Measurements from ENCODE around the gene CD3G. TPM values are rescaled to one million over a fixed set of nuclear protein-coding genes. Genes with fewer than 3 reads are reported as not detected.

CD3G gene
- total RNA-seq, 1 experiment from 2014 or later: 0.15 TPM

GRCh38 chr11:118310271-118310670 lies 33.9 kb upstream of the CD3G start:
- ChIA-PET CTCF (no interaction called here), POLR2A (no interaction called here)
- no peak for TF ChIP-seq POLR2AphosphoS5 (IDR thresholded peaks at IDR 0.05; ENCODE audit: low read depth, low read length)
- TF ChIP-seq SIN3A (IDR thresholded peaks at IDR 0.05; ENCODE audit: borderline replicate concordance, insufficient read depth, low read depth, low read length): no peak
- no peak for TF ChIP-seq REST (IDR thresholded peaks at IDR 0.05; ENCODE audit: insufficient read depth in 1 of 2, low read depth in 2 of 2, low read length in 1 of 2)
- no peak for TF ChIP-seq CTCF (IDR thresholded peaks at IDR 0.05)
- no peak for TF ChIP-seq TCF7L2 (IDR thresholded peaks at IDR 0.05; ENCODE audit: low read depth, low read length)
- H3K36me3 ChIP-seq (ENCODE audit: control insufficient read depth, insufficient read depth, low read length): no peaks in the 10 kb centered on the region
- no peaks in the 10 kb centered on the region for H3K9me3 ChIP-seq (ENCODE audit: control insufficient read depth, insufficient read depth, low read depth, low read length)
- no peaks in the 10 kb centered on the region for H3K4me1 ChIP-seq (ENCODE audit: control insufficient read depth, insufficient read depth, low read length)
- in situ Hi-C loops (cut with HindIII; ENCODE audit: low pct_unique_long_range_greater_than_20kb, low sequenced_read_pairs) (no loop called here), intact Hi-C loops (cut with micrococcal nuclease; ENCODE audit: unreplicated experiment) (no loop called here)
- peaks cover 20% of the 10 kb centered on the region for H3K27me3 ChIP-seq (ENCODE audit: control insufficient read depth, insufficient read depth, low read length)
- no peak for DNase-seq (ENCODE audit: low read depth, low spot score)
- H3K27ac ChIP-seq (ENCODE audit: low read length): no peak overlapping the region
- ATAC-seq: no peak
- no TSS peak for BruUV-seq (replicated peaks)
- H3K4me3 ChIP-seq (ENCODE audit: low read depth in 2 of 2, low read length in 2 of 2): no peak overlapping the region

- CTCF ChIA-PET: no interaction called here
- intact Hi-C loops (cut with micrococcal nuclease; ENCODE audit: unreplicated experiment): no loop called here
- in situ Hi-C loops (cut with HindIII; ENCODE audit: low pct_unique_long_range_greater_than_20kb, low sequenced_read_pairs): no loop called here
- TF ChIP-seq TCF7L2 (IDR thresholded peaks at IDR 0.05; ENCODE audit: low read depth, low read length): no peak
- no peak for TF ChIP-seq REST (IDR thresholded peaks at IDR 0.05; ENCODE audit: insufficient read depth in 1 of 2, low read depth in 2 of 2, low read length in 1 of 2)
- TF ChIP-seq SIN3A (IDR thresholded peaks at IDR 0.05; ENCODE audit: borderline replicate concordance, insufficient read depth, low read depth, low read length): no peak
- no peak for TF ChIP-seq POLR2AphosphoS5 (IDR thresholded peaks at IDR 0.05; ENCODE audit: low read depth, low read length)
- TF ChIP-seq CTCF (IDR thresholded peaks at IDR 0.05): no peak
- Histone ChIP-seq H3K4me1 (ENCODE audit: control insufficient read depth, insufficient read depth, low read length) (no peaks in the 10 kb centered on the region), H3K4me3 (ENCODE audit: low read depth in 2 of 2, low read length in 2 of 2) (no peak overlapping the region), H3K36me3 (ENCODE audit: control insufficient read depth, insufficient read depth, low read length) (no peaks in the 10 kb centered on the region), H3K9me3 (ENCODE audit: control insufficient read depth, insufficient read depth, low read depth, low read length) (no peaks in the 10 kb centered on the region), H3K27ac (ENCODE audit: low read length) (no peak overlapping the region), H3K27me3 (ENCODE audit: control insufficient read depth, insufficient read depth, low read length) (peaks cover 18% of the 10 kb centered on the region)
- POLR2A ChIA-PET: no interaction called here
- DNase-seq (ENCODE audit: low read depth, low spot score) (no peak), ATAC-seq (no peak)
- BruUV-seq (replicated peaks): no TSS peak
Measured at GRCh38 chr11:118310781-118311485, 33.2 kb upstream of the CD3G start.
